ENCODE results near the gene EDRF1. TPM values are rescaled to one million over a fixed set of nuclear protein-coding genes. Genes with fewer than 3 reads are reported as not detected.
"Not testable (repeated sequence)": the region's sequence is repeated elsewhere in the genome, so short reads cannot be mapped to it uniquely, and the experiment has no call there.

The EDRF1 gene
- total and polyA plus RNA-seq, 10 of the 15 experiments (the other 5 are each of a cell fraction or from before 2014, with no cell fraction given) = 16.8 to 99.7 (median 42.9) TPM

GRCh38 chr10:125694883-125695282 lies 24.6 kb upstream of the EDRF1 start:
- RAD21 ChIA-PET (ENCODE audit: unreplicated experiment) = no interaction called here
- Histone ChIP-seq H3K4me1 (ENCODE audit: control insufficient read depth, insufficient read depth, low read length) (no peaks in the 10 kb centered on the region), H3K9ac (ENCODE audit: control insufficient read depth, insufficient read depth, low read length) (no peak overlapping the region), H3K36me3 (ENCODE audit: control insufficient read depth in 2 of 2, insufficient read depth in 2 of 2, low read length in 1 of 2) (no peaks in the 10 kb centered on the region), H3K4me3 (no peak overlapping the region), H3K9me3 (replicated peaks; ENCODE audit: control insufficient read depth, insufficient read depth, low read length) (no peaks in the 10 kb centered on the region), H2AFZ (ENCODE audit: control insufficient read depth, low read depth, low read length) (no peak overlapping the region), H4K20me1 (ENCODE audit: control insufficient read depth, insufficient read depth) (no peaks in the 10 kb centered on the region), H3K79me2 (ENCODE audit: control insufficient read depth, insufficient read depth, low read length) (no peaks in the 10 kb centered on the region), H3K27ac (ENCODE audit: control insufficient read depth, insufficient read depth) (no peak overlapping the region), H3K27me3 (replicated peaks in 1 of 2; ENCODE audit: control insufficient read depth in 2 of 2, insufficient read depth in 2 of 2, low read length in 1 of 2) (no peaks in the 10 kb centered on the region), H3K4me2 (ENCODE audit: control insufficient read depth, insufficient read depth) (no peak overlapping the region)
- TF ChIP-seq SPI1 (IDR thresholded peaks at IDR 0.05; ENCODE audit: borderline replicate concordance, insufficient read depth, low read depth, low read length) (no peak), ZNF217 (IDR thresholded peaks at IDR 0.05) (no peak), EP300 (IDR thresholded peaks at IDR 0.05; ENCODE audit: borderline replicate concordance in 1 of 2, control insufficient read depth in 1 of 2, low read depth in 2 of 2, low read length in 2 of 2) (no peak), ZBTB11 (CRISPR knock-in tag; IDR thresholded peaks at IDR 0.05) (no peak), NRF1 (conservative IDR thresholded peaks at IDR 0.05; ENCODE audit: low read depth, low read length) (no peak), ATF7 (IDR thresholded peaks at IDR 0.05; ENCODE audit: low read depth) (no peak), POU2F2 (IDR thresholded peaks at IDR 0.05; ENCODE audit: borderline replicate concordance, low read depth, low read length) (no peak), CREM (IDR thresholded peaks at IDR 0.05; ENCODE audit: low read depth) (no peak), CBX3 (IDR thresholded peaks at IDR 0.05; ENCODE audit: borderline replicate concordance, low read depth) (no peak)
- FAIRE-seq = no peak
- intact Hi-C loops (cut with micrococcal nuclease; ENCODE audit: unreplicated experiment) (no loop called here), in situ Hi-C loops (cut with MboI) (no loop called here)
- CTCF ChIA-PET = no interaction called here
- no TSS peak for BruUV-seq (replicated peaks)
- POLR2A ChIA-PET = no interaction called here
- ATAC-seq = no peak
- no peak for DNase-seq (ENCODE audit: low read depth, low spot score)
- SMC1A ChIA-PET (ENCODE audit: uncharacterized antibody, unreplicated experiment) = interaction anchor here (1.5 kb wide), 1 partner anchor 24 kb away, joined by 3 read pairs; no protein-coding TSS in a partner anchor
- 0% methylated on average over 1 of the region's 1 CpG for WGBS (ENCODE audit: insufficient coverage, insufficient replicate concordance, low lambda C conversion rate, missing lambda C conversion rate)

GRCh38 chr10:125696884-125697283 lies 22.6 kb upstream of the EDRF1 start:
- SMC1A ChIA-PET (ENCODE audit: uncharacterized antibody, unreplicated experiment); RAD21 ChIA-PET (ENCODE audit: unreplicated experiment); H3K9me3 ChIP-seq (replicated peaks; ENCODE audit: control insufficient read depth, insufficient read depth, low read length); ATAC-seq; H3K36me3 ChIP-seq (ENCODE audit: control insufficient read depth in 2 of 2, insufficient read depth in 2 of 2, low read length in 1 of 2); H3K27ac ChIP-seq (ENCODE audit: control insufficient read depth, insufficient read depth); H2AFZ ChIP-seq (ENCODE audit: control insufficient read depth, low read depth, low read length); BruUV-seq (replicated peaks); H3K9ac ChIP-seq (ENCODE audit: control insufficient read depth, insufficient read depth, low read length); DNase-seq (ENCODE audit: low read depth, low spot score); CTCF ChIA-PET; H4K20me1 ChIP-seq (ENCODE audit: control insufficient read depth, insufficient read depth); H3K79me2 ChIP-seq (ENCODE audit: control insufficient read depth, insufficient read depth, low read length); in situ Hi-C loops (cut with MboI); H3K27me3 ChIP-seq (replicated peaks in 1 of 2; ENCODE audit: control insufficient read depth in 2 of 2, insufficient read depth in 2 of 2, low read length in 1 of 2); POLR2A ChIA-PET; H3K4me2 ChIP-seq (ENCODE audit: control insufficient read depth, insufficient read depth); FAIRE-seq; H3K4me3 ChIP-seq; intact Hi-C loops (cut with micrococcal nuclease; ENCODE audit: unreplicated experiment); H3K4me1 ChIP-seq (ENCODE audit: control insufficient read depth, insufficient read depth, low read length): not testable (repeated sequence)
- WGBS (ENCODE audit: insufficient coverage, insufficient replicate concordance, low lambda C conversion rate, missing lambda C conversion rate) = 35% methylated on average over 6 of the region's 6 CpGs

Data from GM12878 (cell line).